Measurements from ENCODE around the gene TMEFF2. TPM values are rescaled to one million over a fixed set of nuclear protein-coding genes. Genes with fewer than 3 reads are reported as not detected.
A peak's percentile ranks its signal among the peaks of the same experiment; 100 is the strongest.

The TMEFF2 gene
- polyA plus RNA-seq, 1 donor: 2.3 TPM

DNA sequence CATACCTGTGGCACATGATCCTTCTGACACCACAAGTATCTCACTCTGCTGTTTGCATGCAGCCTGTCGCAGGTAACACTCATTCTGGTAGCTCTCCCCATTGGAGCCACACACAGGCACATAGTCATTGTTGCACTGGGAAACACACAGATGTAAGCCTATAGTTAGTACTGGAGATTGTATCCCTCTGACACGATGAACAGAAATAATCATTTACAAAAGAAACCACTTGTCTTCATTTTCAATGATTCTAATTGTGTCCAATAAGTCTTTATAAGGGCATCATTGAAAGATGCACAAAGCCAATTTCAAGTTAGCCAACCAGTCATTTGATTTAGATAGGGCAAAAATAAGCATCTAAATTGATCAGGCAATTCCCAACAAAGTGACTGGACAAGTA is 10.4 kb downstream of the TMEFF2 start:
- DNase-seq: no peak
- Histone ChIP-seq H3K4me3 (ENCODE audit: low read length) (no peak overlapping the region), H3K4me1 (ENCODE audit: control insufficient read depth, insufficient read depth, low read length) (no peaks in the 10 kb centered on the region), H3K36me3 (ENCODE audit: control insufficient read depth, insufficient read depth, low read length) (no peaks in the 10 kb centered on the region), H3K27me3 (ENCODE audit: control insufficient read depth, insufficient read depth, low read length) (peaks cover 5% of the 10 kb centered on the region), H3K27ac (ENCODE audit: low read length) (no peak overlapping the region), H3K9me3 (ENCODE audit: control insufficient read depth, low read depth, low read length) (no peaks in the 10 kb centered on the region)
- WGBS (ENCODE audit: insufficient coverage, low lambda C conversion rate): no CpG with 5 or more reads among the region's 2 CpGs

DNA sequence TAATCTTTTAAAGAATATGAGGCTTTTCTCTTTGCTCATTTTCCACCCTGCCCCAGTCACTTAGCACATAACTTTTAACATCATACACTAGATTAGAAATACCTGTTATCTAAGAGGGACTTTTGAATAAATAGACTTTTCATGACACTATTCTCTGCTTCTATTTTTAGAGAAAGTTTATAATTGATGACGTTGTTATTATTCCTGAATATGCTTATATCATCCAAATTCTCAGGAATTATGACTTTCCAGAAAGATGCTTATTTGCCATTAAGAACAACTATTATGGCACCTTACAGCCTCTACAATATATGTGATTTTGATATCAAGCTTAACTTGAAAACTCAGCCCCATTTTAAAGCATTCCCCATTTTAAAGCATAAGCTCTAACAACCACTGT is 11.4 kb downstream of the TMEFF2 start:
- Histone ChIP-seq H3K36me3 (ENCODE audit: control insufficient read depth, insufficient read depth, low read length) (no peaks in the 10 kb centered on the region), H3K27ac (ENCODE audit: low read length) (no peak overlapping the region), H3K4me3 (ENCODE audit: low read length) (no peak overlapping the region), H3K27me3 (ENCODE audit: control insufficient read depth, insufficient read depth, low read length) (peaks cover 3% of the 10 kb centered on the region), H3K9me3 (ENCODE audit: control insufficient read depth, low read depth, low read length) (no peaks in the 10 kb centered on the region), H3K4me1 (ENCODE audit: control insufficient read depth, insufficient read depth, low read length) (no peaks in the 10 kb centered on the region)
- no peak for DNase-seq
- 86% methylated on average over 1 of the region's 1 CpG for WGBS (ENCODE audit: insufficient coverage, low lambda C conversion rate)

DNA sequence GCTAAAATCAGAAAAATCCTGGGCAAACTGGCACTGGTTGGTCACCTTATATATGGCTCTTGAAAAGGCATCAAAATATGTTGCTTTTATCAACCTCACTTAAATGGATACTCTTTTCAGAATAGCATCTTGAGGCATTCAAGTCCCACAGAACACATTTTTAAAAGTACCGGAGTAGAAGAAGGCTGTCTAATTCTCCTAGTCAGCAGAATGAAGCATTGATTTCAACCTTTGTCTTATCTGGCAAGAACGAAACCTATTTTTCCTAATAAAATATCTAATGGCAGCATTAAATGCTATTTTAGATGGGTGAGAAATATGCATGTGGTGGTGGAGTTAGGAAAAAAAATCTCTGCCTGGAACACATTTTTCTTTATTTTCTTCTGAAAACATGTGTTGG is 27.8 kb downstream of the TMEFF2 start:
- H3K27me3 ChIP-seq (ENCODE audit: control insufficient read depth, insufficient read depth, low read length): peaks cover 11% of the 10 kb centered on the region
- DNase-seq: no peak
- no peak overlapping the region for H3K27ac ChIP-seq (ENCODE audit: low read length)
- H3K4me1 ChIP-seq (ENCODE audit: control insufficient read depth, insufficient read depth, low read length): no peaks in the 10 kb centered on the region
- H3K36me3 ChIP-seq (ENCODE audit: control insufficient read depth, insufficient read depth, low read length): no peaks in the 10 kb centered on the region
- 100% methylated on average over 1 of the region's 2 CpGs for whole genome bisulfite sequencing (ENCODE audit: insufficient coverage, low lambda C conversion rate)
- no peak overlapping the region for H3K4me3 ChIP-seq (ENCODE audit: low read length)
- no peaks in the 10 kb centered on the region for H3K9me3 ChIP-seq (ENCODE audit: control insufficient read depth, low read depth, low read length)

DNA sequence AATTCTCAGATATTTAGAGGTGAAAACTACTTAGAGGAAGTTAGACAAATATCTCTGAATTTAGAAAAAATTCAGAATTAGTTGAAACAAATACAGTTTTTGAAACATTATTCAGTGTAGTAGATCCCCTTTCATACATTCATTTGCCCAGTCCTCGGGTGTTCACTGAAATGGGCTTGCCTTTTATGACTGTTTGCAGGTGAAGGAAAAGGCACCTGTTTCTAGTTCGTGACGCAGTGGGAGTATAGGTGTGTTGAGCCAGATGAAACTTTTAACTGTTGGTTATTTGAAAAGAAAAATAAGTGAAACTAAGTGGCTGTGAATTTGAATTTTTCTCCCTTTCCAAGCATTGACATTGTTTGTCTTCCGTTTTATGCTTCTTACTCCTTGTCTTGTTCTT is 28.9 kb downstream of the TMEFF2 start:
- H3K4me3 ChIP-seq (ENCODE audit: low read length): no peak overlapping the region
- no peaks in the 10 kb centered on the region for H3K36me3 ChIP-seq (ENCODE audit: control insufficient read depth, insufficient read depth, low read length)
- H3K4me1 ChIP-seq (ENCODE audit: control insufficient read depth, insufficient read depth, low read length): no peaks in the 10 kb centered on the region
- H3K9me3 ChIP-seq (ENCODE audit: control insufficient read depth, low read depth, low read length): no peaks in the 10 kb centered on the region
- no peak overlapping the region for H3K27ac ChIP-seq (ENCODE audit: low read length)
- H3K27me3 ChIP-seq (ENCODE audit: control insufficient read depth, insufficient read depth, low read length): peaks cover 2% of the 10 kb centered on the region
- WGBS (ENCODE audit: insufficient coverage, low lambda C conversion rate): no CpG with 5 or more reads among the region's 4 CpGs
- DNase-seq: no peak

DNA sequence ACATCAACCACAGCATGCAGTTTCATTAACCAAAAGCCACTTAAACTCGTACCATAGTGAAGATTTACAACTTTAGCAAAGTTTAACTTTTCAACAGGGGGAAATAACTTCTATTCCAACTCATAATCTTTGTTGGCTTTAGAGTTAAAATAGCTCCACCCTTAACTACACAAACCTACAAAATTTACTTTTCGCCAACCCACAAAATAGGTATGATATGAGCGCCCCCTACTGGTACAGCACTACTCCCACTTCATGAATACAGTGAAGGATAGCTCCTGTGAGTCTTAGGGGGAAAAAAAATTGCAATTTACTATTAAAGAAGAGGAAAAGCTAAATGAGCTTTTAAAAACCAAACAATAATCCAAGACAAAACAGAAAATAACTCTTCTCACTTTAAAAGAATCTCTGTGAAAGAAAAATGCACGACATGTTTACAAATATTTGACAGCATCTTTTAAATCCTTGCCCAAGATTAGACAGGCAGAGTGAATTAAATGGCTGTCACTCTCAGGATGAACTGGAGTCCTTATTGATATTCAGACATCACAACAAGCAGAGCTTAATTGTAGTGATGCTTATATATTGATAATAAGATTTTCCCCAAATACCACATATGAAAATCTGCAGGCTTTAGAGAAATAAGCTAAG is 32.2 kb downstream of the TMEFF2 start:
- WGBS (ENCODE audit: insufficient coverage, low lambda C conversion rate): 20% methylated on average over 1 of the region's 4 CpGs
- Histone ChIP-seq H3K36me3 (ENCODE audit: control insufficient read depth, insufficient read depth, low read length) (no peaks in the 10 kb centered on the region), H3K4me3 (ENCODE audit: low read length) (no peak overlapping the region), H3K9me3 (ENCODE audit: control insufficient read depth, low read depth, low read length) (no peaks in the 10 kb centered on the region), H3K27ac (ENCODE audit: low read length) (no peak overlapping the region), H3K27me3 (ENCODE audit: control insufficient read depth, insufficient read depth, low read length) (no peaks in the 10 kb centered on the region), H3K4me1 (ENCODE audit: control insufficient read depth, insufficient read depth, low read length) (no peaks in the 10 kb centered on the region)
- peak; percentile 33 to 38 for DNase-seq

DNA sequence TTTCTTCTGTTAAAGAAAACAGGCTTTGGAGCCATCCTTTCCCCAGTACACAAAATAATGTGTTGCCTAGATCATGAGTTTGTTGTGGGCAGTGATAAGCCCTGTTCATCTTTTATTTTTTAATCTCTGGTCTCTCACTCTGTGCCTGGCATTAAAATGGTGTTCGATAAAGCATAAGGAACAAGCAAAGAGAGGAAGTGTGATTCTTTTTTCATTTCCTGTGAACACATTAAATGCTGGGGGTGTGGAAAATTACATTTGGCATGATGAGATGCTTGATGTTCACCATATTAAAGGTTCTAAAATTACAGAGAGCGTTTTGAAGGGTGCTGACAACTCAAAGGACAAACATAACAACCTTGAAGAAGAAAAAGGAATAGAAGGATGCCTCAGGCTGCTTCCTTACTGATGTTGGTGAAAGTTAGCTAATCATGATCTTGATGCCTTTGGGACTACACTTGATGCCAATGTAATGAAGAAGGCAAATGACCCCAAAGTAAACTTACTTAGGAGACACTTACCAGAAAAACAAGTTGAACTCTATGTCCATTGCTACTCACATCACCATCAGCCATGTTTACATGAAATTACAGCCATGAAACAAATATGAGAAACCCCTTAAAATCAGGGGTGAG is 33.0 kb downstream of the TMEFF2 start:
- H3K27ac ChIP-seq (ENCODE audit: low read length): no peak overlapping the region
- WGBS (ENCODE audit: insufficient coverage, low lambda C conversion rate): 60% methylated on average over 1 of the region's 2 CpGs
- H3K27me3 ChIP-seq (ENCODE audit: control insufficient read depth, insufficient read depth, low read length): no peaks in the 10 kb centered on the region
- no peak overlapping the region for H3K4me3 ChIP-seq (ENCODE audit: low read length)
- no peaks in the 10 kb centered on the region for H3K36me3 ChIP-seq (ENCODE audit: control insufficient read depth, insufficient read depth, low read length)
- no peaks in the 10 kb centered on the region for H3K4me1 ChIP-seq (ENCODE audit: control insufficient read depth, insufficient read depth, low read length)
- no peak for DNase-seq
- no peaks in the 10 kb centered on the region for H3K9me3 ChIP-seq (ENCODE audit: control insufficient read depth, low read depth, low read length)

DNA sequence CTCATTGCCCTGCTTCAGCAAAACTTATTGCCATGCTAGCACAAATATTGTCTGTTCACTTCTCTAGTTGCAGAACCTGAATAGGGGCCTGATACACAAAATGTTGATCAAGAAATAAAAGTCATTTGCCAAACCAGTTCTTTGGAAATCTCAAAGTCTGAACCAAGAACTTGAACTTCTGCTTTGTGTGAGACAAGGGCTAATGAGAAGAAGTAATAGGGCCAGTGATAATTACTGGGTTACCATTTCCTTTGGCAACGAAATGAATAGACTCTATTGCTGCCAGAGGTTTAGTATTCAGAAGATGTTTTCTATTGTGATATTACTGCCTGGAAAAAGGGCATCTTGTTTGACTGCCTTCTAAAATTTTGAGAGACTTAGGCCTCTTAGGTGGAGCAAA is 35.0 kb downstream of the TMEFF2 start:
- no peaks in the 10 kb centered on the region for H3K27me3 ChIP-seq (ENCODE audit: control insufficient read depth, insufficient read depth, low read length)
- no peak overlapping the region for H3K27ac ChIP-seq (ENCODE audit: low read length)
- no peak overlapping the region for H3K4me3 ChIP-seq (ENCODE audit: low read length)
- no peak for DNase-seq
- 100% methylated on average over 1 of the region's 1 CpG for WGBS (ENCODE audit: insufficient coverage, low lambda C conversion rate)
- no peaks in the 10 kb centered on the region for H3K4me1 ChIP-seq (ENCODE audit: control insufficient read depth, insufficient read depth, low read length)
- no peaks in the 10 kb centered on the region for H3K9me3 ChIP-seq (ENCODE audit: control insufficient read depth, low read depth, low read length)
- no peaks in the 10 kb centered on the region for H3K36me3 ChIP-seq (ENCODE audit: control insufficient read depth, insufficient read depth, low read length)

DNA sequence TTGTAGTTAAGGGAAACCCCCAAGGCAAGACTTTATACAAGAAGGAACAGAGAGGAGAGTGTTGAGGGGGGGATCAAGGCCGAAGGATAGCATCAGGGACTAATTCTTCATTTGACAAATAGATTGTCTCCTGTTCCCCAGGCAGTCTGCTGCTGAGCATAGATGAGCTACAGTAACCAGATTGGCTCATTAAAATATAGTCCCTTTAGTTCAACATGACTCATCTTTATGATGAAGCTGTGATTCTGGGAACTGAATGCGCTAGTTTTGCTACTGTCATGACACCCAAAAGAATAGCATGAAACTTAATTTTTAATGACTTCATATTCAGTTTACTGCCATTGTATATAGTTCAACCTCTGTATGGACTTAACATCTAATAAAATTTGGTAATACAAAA is 35.5 kb downstream of the TMEFF2 start:
- no peaks in the 10 kb centered on the region for H3K36me3 ChIP-seq (ENCODE audit: control insufficient read depth, insufficient read depth, low read length)
- no peak for DNase-seq
- no peaks in the 10 kb centered on the region for H3K4me1 ChIP-seq (ENCODE audit: control insufficient read depth, insufficient read depth, low read length)
- no peak overlapping the region for H3K4me3 ChIP-seq (ENCODE audit: low read length)
- H3K27ac ChIP-seq (ENCODE audit: low read length): no peak overlapping the region
- no peaks in the 10 kb centered on the region for H3K9me3 ChIP-seq (ENCODE audit: control insufficient read depth, low read depth, low read length)
- H3K27me3 ChIP-seq (ENCODE audit: control insufficient read depth, insufficient read depth, low read length): no peaks in the 10 kb centered on the region
- WGBS (ENCODE audit: insufficient coverage, low lambda C conversion rate): 100% methylated on average over 1 of the region's 2 CpGs

DNA sequence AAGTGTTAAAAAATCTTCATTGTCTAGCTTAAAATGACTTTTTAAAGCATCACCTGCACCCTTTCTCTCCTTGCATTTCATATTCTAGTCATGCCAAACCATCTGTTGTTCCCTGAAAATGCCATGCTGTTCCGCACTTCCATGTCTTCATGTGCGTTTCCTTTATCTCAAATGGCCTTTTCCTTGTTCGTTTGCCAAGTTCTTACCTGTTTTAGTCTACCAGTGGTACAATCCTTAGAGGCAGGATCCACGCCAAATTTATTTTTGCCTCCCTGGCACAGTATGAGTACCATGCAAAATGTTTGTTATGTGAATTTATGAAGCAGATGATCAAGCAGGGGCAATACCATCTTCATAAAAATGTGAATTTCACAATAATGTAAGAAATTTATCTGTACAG is 37.0 kb downstream of the TMEFF2 start:
- no peak for DNase-seq
- no peaks in the 10 kb centered on the region for H3K27me3 ChIP-seq (ENCODE audit: control insufficient read depth, insufficient read depth, low read length)
- WGBS (ENCODE audit: insufficient coverage, low lambda C conversion rate): 86% methylated on average over 3 of the region's 4 CpGs
- H3K9me3 ChIP-seq (ENCODE audit: control insufficient read depth, low read depth, low read length): no peaks in the 10 kb centered on the region
- no peaks in the 10 kb centered on the region for H3K36me3 ChIP-seq (ENCODE audit: control insufficient read depth, insufficient read depth, low read length)
- no peaks in the 10 kb centered on the region for H3K4me1 ChIP-seq (ENCODE audit: control insufficient read depth, insufficient read depth, low read length)
- H3K27ac ChIP-seq (ENCODE audit: low read length): no peak overlapping the region
- no peak overlapping the region for H3K4me3 ChIP-seq (ENCODE audit: low read length)

DNA sequence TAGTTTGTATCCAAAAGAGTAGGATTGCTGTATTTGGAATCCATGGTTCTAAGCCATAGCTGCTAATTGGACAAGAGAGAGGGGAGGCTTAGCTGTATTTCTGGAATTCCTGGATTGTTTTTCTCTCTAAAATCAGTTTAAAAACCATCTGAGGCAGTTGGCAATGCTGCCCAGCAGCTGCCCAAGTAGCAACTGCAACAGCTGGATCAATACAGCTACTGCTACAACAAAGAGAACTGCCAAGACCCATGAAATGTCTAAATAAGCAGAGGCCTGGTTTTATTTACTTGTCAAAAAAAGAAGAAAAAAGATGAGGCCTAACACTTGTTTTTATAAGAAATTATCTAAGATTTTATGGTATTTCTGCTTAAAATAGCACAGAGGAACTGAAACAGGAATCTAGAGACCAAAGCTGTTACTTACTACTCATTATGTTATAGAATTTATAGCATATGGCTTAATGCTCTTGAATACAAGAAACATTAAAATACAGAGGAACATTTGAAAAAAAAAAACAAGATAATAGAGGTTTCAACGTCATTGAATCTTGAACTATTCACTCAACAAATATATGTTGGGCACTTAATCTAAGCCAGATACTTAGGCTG is 39.1 kb downstream of the TMEFF2 start:
- no peaks in the 10 kb centered on the region for H3K4me1 ChIP-seq (ENCODE audit: control insufficient read depth, insufficient read depth, low read length)
- no peaks in the 10 kb centered on the region for H3K36me3 ChIP-seq (ENCODE audit: control insufficient read depth, insufficient read depth, low read length)
- WGBS (ENCODE audit: insufficient coverage, low lambda C conversion rate): 80% methylated on average over 1 of the region's 1 CpG

DNA sequence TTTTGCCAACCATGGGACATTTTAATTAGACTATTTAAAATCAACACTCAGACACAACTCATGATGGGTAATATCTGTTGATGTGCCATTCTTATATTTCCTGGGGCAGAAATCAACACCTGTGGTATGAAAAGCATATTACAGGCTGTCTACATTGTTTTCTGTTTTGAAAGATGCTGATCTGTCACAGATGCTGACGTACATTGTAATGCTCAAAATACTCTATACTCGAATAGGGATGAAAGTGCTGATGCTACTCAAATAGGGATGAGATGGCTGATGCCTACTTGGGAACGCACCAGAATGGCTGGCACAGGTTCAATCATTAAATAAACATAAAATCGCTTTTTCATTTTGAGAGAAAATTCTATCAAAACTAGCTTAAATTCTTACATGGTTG is 41.2 kb downstream of the TMEFF2 start:
- no peak for DNase-seq
- H3K27me3 ChIP-seq (ENCODE audit: control insufficient read depth, insufficient read depth, low read length): no peaks in the 10 kb centered on the region
- H3K4me3 ChIP-seq (ENCODE audit: low read length): no peak overlapping the region
- H3K9me3 ChIP-seq (ENCODE audit: control insufficient read depth, low read depth, low read length): no peaks in the 10 kb centered on the region
- 90% methylated on average over 2 of the region's 4 CpGs for WGBS (ENCODE audit: insufficient coverage, low lambda C conversion rate)
- H3K36me3 ChIP-seq (ENCODE audit: control insufficient read depth, insufficient read depth, low read length): no peaks in the 10 kb centered on the region
- no peak overlapping the region for H3K27ac ChIP-seq (ENCODE audit: low read length)
- H3K4me1 ChIP-seq (ENCODE audit: control insufficient read depth, insufficient read depth, low read length): no peaks in the 10 kb centered on the region

More for the DNA sequence above, 39.1 kb downstream of the TMEFF2 start:
- no peaks in the 10 kb centered on the region for H3K9me3 ChIP-seq (ENCODE audit: control insufficient read depth, low read depth, low read length)
- no peak overlapping the region for H3K27ac ChIP-seq (ENCODE audit: low read length)
- no peak overlapping the region for H3K4me3 ChIP-seq (ENCODE audit: low read length)
- no peak for DNase-seq
- H3K27me3 ChIP-seq (ENCODE audit: control insufficient read depth, insufficient read depth, low read length): no peaks in the 10 kb centered on the region
